ENCODE measurements around the gene STXBP5. TPM values are rescaled to one million over a fixed set of nuclear protein-coding genes. Genes with fewer than 3 reads are reported as not detected.

The STXBP5 gene
- total and polyA plus RNA-seq, 2 donors (not counting 1 experiment from before 2014, with no cell fraction given), result 4.6 to 24.1 TPM

Small RNAs within 50 kb of the gene (small RNA-seq; reads per million reads assigned to genes)
- gene AL355365.1 (ENCODE audit: insufficient read length, low read depth, low replicate concordance), result not detected
